Osteoblast (primary cell): Measurements from ENCODE around the gene FUBP1. TPM values are rescaled to one million over a fixed set of nuclear protein-coding genes. Genes with fewer than 3 reads are reported as not detected.
"Not testable (repeated sequence)": the region's sequence is repeated elsewhere in the genome, so short reads cannot be mapped to it uniquely, and the experiment has no call there.

ENCODE experiments used
- DNase-seq: peaks from one replicate; pipeline ENCODE4 v3.0.0; 2011; ENCODE audit warnings: low spot score, mixed read lengths; ENCODE audit not compliant: insufficient read length; ENCODE audit errors: missing footprints
- H2AFZ ChIP-seq: 2 replicates; pipeline ENCODE4 v1.6.0; 2011; ENCODE audit warnings: mild to moderate bottlenecking, low read length
- H3K27ac ChIP-seq: 2 replicates; pipeline ENCODE4 v1.5.1; 2011; ENCODE audit warnings: mild to moderate bottlenecking, low read depth, low read length, moderate library complexity
- H3K27me3 ChIP-seq: 2 replicates; pipeline ENCODE4 v1.6.0; 2012; ENCODE audit warnings: mild to moderate bottlenecking, control low read depth, inconsistent platforms, low read length, moderate library complexity; ENCODE audit not compliant: insufficient read depth
- H3K36me3 ChIP-seq: 2 replicates; pipeline ENCODE4 v1.5.1; 2011; ENCODE audit warnings: mild to moderate bottlenecking, low read length, control low read depth, moderate library complexity; ENCODE audit not compliant: insufficient read depth
- H3K4me1 ChIP-seq: 2 replicates; pipeline ENCODE4 v1.5.1; 2011; ENCODE audit warnings: mild to moderate bottlenecking, low read length, control low read depth, moderate library complexity; ENCODE audit not compliant: insufficient read depth
- H3K4me2 ChIP-seq: 2 replicates; pipeline ENCODE4 v1.6.0; 2011; ENCODE audit warnings: mild to moderate bottlenecking, low read length; ENCODE audit not compliant: insufficient read depth
- H3K4me3 ChIP-seq: fragments of 200-600 bp; sonication (generic); 3 replicates; pipeline ENCODE4 v1.5.1; 2012; ENCODE audit warnings: mild to moderate bottlenecking, low read length, inconsistent platforms; ENCODE audit not compliant: insufficient read depth
- H3K79me2 ChIP-seq: 2 replicates; pipeline ENCODE4 v1.6.0; 2012; ENCODE audit warnings: mild to moderate bottlenecking, low read length, control low read depth, inconsistent platforms; ENCODE audit not compliant: insufficient read depth
- H3K9me3 ChIP-seq: 2 replicates; pipeline ENCODE4 v1.5.1; 2011; ENCODE audit warnings: low read depth, low read length, control low read depth
- H4K20me1 ChIP-seq: 2 replicates; pipeline ENCODE4 v1.6.0; 2012; ENCODE audit warnings: mild to moderate bottlenecking, low read length, control low read depth; ENCODE audit not compliant: insufficient read depth
- total RNA-seq: library from RNA; depleted of rRNA; stranded (reverse); fragments of >200 nt; gene quantifications from 2 replicates; pipeline ENCODE4 v1.2.3, GENCODE V29; 2012
- TF ChIP-seq, protein P1 (sequence below): IDR thresholded peaks from 2 replicates; pipeline ENCODE4 v1.5.1; 2011; ENCODE audit warnings: mild to moderate bottlenecking, low read depth, low read length, moderate library complexity; ENCODE audit errors: extremely low read depth

The FUBP1 gene
- total RNA-seq, 1 donor, result 91.6 TPM

DNA sequence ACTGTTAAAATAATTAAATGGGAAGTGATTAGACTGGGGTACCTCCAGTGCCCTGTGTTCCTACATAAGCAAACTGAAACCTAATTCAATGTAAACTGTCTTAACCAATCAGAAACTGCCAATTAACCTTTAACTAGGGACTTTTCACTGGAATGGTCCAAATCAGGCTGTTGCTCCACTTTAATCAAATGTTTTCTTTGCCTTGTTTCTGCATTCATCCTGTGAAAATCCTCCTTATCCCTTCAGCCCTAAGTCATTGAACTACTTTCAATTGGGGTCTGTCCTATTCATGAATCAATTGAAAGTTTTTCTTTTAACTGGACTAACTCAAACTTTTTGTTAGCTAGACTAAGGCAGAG is 5.1 kb upstream of the FUBP1 start:
- no peak for DNase-seq
- Histone ChIP-seq H3K4me2 (peak overlapping the region; percentile 34), H3K4me1 (peaks cover 14% of the 10 kb centered on the region), H3K36me3 (peaks cover 11% of the 10 kb centered on the region), H3K9me3 (no peaks in the 10 kb centered on the region), H3K4me3 (no peak overlapping the region), H2AFZ (no peak overlapping the region), H3K27me3 (no peaks in the 10 kb centered on the region), H3K27ac (peak overlapping the region; percentile 22), H3K79me2 (peaks cover 89% of the 10 kb centered on the region), H4K20me1 (peaks cover 9% of the 10 kb centered on the region)
- TF ChIP-seq, protein P1, sequence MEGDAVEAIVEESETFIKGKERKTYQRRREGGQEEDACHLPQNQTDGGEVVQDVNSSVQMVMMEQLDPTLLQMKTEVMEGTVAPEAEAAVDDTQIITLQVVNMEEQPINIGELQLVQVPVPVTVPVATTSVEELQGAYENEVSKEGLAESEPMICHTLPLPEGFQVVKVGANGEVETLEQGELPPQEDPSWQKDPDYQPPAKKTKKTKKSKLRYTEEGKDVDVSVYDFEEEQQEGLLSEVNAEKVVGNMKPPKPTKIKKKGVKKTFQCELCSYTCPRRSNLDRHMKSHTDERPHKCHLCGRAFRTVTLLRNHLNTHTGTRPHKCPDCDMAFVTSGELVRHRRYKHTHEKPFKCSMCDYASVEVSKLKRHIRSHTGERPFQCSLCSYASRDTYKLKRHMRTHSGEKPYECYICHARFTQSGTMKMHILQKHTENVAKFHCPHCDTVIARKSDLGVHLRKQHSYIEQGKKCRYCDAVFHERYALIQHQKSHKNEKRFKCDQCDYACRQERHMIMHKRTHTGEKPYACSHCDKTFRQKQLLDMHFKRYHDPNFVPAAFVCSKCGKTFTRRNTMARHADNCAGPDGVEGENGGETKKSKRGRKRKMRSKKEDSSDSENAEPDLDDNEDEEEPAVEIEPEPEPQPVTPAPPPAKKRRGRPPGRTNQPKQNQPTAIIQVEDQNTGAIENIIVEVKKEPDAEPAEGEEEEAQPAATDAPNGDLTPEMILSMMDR, result no peak

DNA sequence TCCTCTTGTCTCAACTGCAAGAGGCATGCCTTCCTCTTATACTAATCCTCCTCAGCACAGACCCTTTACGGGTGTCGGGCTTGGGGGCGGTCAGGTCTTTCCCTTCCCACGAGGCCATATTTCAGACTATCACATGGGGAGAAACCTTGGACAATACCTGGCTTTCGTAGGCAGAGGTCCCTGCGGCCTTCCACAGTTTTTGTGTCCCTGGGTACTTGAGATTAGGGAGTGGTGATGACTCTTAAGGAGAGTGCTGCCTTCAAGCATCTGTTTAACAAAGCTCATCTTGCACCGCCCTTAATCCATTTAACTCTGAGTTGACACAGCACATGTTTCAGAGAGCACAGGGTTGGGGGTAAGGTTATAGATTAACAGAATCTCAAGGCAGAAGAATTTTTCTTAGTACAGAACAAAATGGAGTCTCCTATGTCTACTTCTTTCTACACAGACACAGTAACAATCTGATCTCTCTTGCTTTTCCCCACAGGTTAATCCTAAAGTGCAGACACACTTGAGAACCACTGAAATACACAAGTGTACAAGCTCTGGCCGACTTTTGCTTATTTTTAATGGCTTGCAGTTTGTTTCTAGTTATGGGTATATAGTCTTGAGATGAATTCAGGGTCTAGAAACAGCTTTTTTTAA is 4.6 kb upstream of the FUBP1 start:
- peaks cover 14% of the 10 kb centered on the region for H3K4me1 ChIP-seq
- not testable (repeated sequence) for H3K27me3 ChIP-seq, H4K20me1 ChIP-seq, H2AFZ ChIP-seq, DNase-seq, H3K9me3 ChIP-seq, H3K4me3 ChIP-seq
- peak overlapping the region; percentile 34 for H3K4me2 ChIP-seq
- H3K36me3 ChIP-seq, result peaks cover 11% of the 10 kb centered on the region
- H3K27ac ChIP-seq, result peak overlapping the region; percentile 22
- H3K79me2 ChIP-seq, result peaks cover 87% of the 10 kb centered on the region

DNA sequence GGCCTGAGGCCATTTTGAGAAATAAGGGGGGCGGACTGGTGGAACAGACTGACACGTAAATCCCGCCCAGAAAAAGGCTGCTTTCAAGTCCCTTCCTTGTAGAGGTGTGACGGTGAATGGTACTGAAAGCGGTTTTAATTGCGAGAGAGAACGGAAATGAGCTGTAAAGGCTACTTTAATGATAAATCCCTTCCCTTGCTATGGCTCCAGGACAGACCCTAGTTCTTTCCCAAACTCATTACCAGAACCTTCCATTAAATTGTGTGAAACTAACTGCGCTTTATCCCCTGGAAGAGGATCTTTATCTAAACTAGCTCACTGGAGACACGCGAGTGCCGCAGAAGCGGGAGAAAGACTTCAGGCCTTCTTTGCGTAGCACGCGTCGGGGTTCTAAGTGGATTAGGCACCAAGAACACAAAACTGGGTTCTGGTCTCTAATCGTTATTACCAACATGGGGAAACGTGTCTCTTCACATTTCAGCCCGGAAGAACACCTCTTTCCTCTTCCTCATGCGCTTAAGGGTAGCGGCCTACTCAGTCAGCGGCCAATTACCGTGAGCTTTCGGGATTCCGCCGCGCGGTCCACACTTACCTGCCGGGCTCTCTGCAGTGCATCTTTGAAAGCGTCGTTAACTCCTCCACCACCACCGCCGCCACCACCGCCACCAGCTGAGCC is 441 bp downstream of the FUBP1 start:
- DNase-seq, result peak; percentile 69
- H3K36me3 ChIP-seq, result peaks cover 16% of the 10 kb centered on the region
- H3K79me2 ChIP-seq, result peaks cover 91% of the 10 kb centered on the region
- peaks cover 42% of the 10 kb centered on the region for H4K20me1 ChIP-seq
- peak overlapping the region; percentile 97 for H2AFZ ChIP-seq
- no peaks in the 10 kb centered on the region for H3K27me3 ChIP-seq
- H3K4me1 ChIP-seq, result peaks cover 31% of the 10 kb centered on the region
- peak overlapping the region; percentile 94 for H3K4me3 ChIP-seq
- TF ChIP-seq, protein P1, result no peak
- H3K27ac ChIP-seq, result peak overlapping the region; percentile 98
- H3K9me3 ChIP-seq, result no peaks in the 10 kb centered on the region
- H3K4me2 ChIP-seq, result peak overlapping the region; percentile 77

DNA sequence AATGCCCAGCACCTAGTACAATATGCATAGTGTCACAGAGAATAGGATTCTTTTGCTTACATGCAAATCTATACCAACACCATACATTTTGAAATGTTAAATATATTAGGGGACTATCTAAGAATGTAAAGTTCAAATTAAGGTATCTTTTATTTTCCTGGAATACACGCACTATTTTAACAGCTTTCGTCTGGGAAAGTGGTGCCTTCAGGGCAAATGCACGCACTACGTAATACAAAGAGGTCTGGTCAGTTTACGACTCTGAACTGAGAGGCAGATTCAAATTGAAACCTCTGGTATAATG is 931 bp downstream of the FUBP1 start:
- H3K4me3 ChIP-seq, result peak overlapping the region; percentile 94
- TF ChIP-seq, protein P1, result no peak
- no peaks in the 10 kb centered on the region for H3K27me3 ChIP-seq
- H3K27ac ChIP-seq, result peak overlapping the region; percentile 98
- H2AFZ ChIP-seq, result no peak overlapping the region
- peaks cover 47% of the 10 kb centered on the region for H4K20me1 ChIP-seq
- no peak for DNase-seq
- peaks cover 95% of the 10 kb centered on the region for H3K79me2 ChIP-seq
- peaks cover 31% of the 10 kb centered on the region for H3K4me1 ChIP-seq
- no peaks in the 10 kb centered on the region for H3K9me3 ChIP-seq
- peak overlapping the region; percentile 77 for H3K4me2 ChIP-seq
- H3K36me3 ChIP-seq, result peaks cover 16% of the 10 kb centered on the region
